HG03469 (cell line): ENCODE measurements around the gene HOXB6.

Source experiments
- ATAC-seq: cut with Tn5 transposase; IDR thresholded peaks from one replicate; pipeline ENCODE4 v1.9.1; 2021; ENCODE audit warnings: mild to moderate bottlenecking, moderate library complexity, moderate number of reproducible peaks; ENCODE audit not compliant: unreplicated experiment

Gene HOXB6

GRCh38 chr17:48556229-48556575, 48.6 kb downstream of the HOXB6 start:
- ATAC-seq = no peak

DNA sequence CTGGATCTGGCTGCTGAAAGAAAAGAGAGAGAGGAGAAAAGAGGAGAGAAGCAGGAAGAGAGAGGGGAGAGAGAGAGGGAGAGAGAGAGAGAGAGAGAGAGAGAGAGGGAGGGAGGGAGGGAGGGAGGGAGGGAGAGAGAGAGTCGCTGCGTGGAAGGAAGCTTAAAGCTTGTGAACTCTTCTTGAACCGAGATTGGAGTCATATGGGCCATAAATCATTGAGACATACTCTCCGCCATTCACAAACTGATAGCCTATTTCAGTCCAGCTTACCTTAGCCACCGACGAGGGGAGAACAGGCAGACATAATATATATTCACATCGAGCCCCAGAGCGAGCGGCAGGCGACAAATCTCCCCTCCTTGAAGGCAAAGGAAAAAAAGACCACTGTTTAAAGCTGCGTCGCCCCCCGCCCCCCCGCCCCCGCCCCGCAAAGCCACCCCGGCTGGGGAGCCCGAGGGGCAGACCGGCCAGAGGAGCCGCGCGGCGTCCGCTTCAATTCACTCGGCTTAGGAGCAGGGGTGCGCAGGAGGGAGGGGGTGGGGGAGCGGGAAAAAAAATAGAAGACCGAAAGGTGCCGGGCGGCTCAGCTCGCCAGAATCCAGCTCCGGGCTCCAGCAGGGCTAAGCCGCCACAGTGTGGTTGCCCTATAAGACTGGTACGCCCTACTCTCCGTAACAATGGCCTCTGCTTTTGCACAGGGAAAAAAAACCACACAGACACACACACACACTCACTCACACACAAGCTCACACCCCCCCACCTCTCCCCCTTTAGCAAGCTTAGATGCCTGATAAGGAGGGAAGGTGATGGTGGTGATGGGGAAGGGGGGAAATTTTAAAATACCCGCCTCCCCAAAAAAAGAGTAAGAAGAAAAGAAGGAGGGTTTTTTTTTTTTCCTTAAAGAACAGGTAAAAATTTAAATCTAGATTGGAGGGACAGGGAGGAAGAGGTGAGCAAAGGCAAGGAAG, 49.2 kb downstream of the HOXB6 start:
- ATAC-seq = no peak

DNA sequence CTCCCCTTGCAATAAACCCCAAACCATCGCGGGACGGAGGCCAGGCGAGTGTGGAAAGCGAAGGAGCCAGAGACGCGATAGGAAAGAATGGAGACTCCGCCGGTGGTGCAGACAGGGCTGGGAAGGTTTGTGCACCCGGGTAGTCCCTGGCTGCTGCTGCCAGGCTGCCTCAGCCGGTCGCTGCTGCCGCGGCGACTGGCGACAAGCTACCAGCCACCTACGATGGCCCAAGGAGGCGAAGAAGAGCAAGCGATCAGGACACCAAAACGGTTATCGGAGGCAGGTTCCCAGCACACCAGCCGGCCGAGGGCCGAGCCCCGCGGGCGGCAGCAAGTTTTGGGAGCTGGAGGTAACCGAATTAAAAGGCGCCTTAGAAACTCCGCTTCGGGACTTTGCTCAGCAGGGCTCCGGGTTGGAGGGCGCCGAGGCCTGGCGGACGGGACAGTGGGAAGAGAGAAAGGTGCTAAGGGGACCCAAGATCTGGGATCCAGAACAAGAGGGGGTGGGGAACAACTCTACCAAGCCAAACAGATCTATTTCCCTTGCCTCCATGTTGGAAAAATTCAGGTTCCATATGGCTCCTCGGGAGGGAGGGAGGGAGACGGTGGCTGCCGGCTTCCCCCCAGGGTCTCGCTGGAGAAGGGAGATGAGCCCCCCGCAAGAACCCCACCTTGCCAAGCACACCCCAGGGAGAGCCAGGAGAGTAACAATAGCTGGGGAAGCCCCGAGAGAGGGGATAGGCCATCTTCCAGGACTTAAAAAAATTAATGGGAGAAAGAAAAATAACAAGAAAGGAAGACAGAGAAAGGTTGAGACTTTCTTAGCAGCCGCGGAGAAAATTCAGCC, 50.2 kb downstream of the HOXB6 start:
- ATAC-seq = no peak

- no peak for ATAC-seq
These were observed 51.0 kb downstream of the HOXB6 start for GRCh38 chr17:48553826-48554225.

DNA sequence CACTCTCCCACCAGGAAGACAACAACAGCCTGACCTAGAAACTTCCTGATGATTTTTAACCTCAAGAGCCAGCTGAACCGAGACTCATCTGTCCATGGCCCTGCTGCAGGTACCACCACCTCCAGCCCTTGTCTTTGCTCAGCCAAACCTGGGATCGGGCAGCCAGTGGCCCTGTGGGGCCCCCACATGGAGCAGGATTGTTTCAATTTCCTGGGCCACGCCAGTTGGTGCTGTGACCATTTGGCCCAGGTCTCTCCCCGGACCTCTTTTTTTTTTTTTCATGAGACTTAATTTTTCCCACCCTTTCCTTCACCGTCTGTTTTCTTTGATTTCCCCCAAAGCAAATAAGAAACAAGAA, 51.6 kb downstream of the HOXB6 start:
- no peak for ATAC-seq

DNA sequence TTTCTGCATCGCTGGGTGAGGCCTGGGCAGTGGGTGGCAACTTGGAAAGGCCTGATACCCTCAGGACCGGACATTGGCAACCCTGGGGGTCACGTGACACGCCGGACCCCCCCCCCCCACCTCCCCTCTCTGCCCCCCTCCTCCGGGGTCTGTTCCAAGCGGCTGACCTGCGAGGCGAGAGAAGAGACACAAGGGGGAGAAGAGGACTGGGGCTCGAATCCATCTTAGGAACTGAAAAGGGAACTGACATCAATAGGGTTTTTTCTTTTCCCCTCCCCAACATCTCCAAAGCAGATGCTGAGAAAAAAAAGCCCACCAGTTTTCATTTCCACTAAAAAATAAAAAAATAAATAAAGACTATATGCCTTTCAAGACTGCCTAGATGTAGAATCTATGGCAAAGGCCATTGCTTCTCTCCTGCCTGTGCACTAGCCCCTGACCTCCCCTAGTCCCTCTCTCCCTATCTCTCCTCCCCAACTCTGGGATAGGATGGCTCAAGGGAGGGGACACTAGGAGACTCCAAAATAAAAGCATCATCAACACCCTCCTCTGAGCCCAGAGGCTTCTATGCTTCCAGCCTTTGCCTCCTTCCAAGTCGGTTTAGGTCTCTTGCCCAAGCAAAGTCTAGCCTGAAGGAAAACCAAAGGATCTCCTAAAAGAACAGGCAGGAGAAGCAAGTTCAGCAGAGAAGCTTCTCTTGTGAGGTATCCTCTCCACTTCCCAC, 52.2 kb downstream of the HOXB6 start:
- no peak for ATAC-seq

DNA sequence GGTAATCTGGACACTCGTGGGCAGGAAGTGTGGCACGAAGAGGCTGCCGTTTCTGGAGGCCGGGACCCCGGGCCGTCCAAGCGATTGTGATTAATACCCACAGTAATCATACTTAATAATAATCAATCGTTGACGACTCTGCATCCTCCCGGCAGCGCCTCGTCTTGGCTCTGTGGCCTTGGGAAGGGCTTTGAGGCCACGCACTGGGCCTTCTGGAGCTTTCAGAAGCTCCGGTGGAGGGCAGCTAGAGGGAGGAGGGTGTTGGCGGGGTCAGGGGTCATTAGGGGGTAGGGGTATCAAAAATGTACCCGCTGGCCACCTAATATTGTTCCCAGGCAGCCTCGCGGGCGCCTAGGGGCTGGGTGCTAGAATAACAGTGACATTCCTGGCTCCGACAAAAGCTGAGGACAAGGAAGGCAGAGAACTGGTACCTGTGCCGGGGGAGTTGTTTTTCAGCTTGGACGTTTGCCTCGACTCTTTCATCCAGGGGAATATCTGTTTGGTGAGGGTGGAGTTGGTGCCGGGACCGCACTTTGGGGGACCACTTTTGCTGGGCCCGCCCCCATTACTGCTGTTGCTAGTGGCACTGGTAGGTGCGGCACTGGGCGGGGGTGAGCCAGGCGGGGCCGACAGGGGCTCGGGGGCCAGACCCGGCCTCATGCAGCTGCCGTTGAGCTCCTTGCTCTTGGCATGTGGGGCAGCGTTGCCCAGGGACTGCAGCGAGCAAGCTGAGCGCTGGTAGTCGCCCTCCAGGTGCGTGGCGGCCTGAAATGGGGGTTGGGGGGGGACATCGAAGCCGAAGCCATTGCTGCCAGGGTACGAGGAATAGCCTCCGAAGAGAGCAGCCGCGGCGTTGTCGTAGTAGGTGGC, 53.0 kb downstream of the HOXB6 start:
- no peak for ATAC-seq

GRCh38 chr17:48551214-48551555, 53.6 kb downstream of the HOXB6 start:
- no peak for ATAC-seq

- no peak for ATAC-seq
These were observed 54.1 kb downstream of the HOXB6 start for GRCh38 chr17:48550502-48551213.

GRCh38 chr17:48549914-48550501, 54.8 kb downstream of the HOXB6 start:
- ATAC-seq = no peak

DNA sequence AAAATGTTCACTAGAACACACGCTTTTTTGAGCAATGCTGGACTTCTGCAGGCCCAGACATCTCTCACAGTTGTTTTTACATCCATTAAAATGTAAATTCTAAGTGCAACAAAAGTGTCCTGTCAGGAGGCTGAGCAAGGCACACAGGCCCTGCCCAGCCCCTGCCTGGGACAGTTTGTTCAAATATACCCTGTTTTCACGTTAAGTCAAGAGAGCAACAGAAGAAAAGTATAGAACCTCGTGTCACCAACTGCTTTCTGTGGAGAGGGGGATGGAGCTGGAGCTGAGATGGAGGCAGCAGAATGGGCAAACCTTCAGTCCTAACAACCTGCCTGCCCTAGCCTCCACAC, 55.5 kb downstream of the HOXB6 start:
- ATAC-seq = no peak

DNA sequence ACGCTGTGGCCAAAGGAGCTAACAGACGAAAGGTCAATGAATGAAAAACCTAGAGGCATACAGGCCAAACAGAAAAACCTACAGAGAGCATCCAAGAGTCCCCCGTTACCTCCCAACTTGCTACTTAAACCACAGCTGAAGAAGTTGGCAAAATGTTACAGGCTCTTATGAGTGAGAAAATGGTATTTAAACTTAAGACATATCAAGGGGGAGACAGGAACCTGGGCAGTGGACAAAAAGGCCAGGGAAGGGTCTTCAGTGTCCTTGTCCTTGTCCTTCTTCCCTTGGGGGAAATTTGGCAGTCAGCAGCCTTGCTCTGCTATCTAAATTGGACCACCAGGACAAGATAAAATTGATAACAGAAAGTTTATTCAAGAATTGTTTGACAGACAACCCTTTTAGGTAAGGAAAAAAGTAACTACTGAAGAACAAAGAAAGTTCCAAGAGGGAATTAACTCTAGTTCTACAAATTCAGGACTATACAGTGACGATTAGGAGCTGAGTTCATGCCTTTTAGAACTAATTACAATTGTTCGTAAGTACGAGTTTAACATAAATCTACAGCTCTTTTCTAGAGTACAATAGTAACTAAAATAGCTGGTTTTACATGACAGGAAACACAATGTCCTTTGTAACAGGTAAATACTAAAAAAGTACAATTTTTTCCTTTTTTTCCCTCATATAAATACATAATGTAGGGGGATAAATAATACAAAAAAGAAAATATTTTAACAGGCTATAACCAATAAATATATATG, 56.1 kb downstream of the HOXB6 start:
- no peak for ATAC-seq

DNA sequence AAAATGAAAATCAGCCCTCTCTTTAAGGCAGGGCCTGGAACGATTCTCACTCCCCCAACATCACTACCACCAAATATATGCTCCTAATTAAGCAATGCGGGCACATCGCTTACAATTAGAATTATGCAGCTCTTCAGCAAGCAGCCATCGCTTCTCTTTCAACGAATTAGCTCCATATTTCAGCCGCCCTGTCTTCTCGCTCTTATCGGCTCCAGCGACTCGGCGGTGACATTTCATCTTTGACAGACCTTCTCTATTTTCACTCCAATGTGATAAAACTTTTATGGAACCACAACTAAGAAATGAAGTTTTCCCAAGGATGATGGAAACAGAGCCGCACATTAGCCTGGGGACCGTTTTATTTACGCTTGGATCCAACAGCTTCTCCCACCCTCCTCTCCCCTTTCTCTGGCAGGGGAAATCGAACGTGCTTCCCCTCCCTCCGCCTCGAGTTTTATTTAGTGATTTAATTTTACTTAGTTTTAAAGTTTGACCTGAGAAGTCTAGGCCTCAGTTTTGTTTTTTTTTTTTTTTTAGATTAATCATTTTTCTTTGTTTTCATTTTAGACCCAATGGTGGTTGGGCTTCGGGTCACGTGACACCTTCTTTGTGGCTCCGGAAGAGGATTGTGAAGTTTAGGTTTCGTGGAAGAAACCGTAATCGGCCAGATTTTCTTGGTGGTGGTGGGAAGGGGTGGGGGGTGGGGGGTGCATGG, 56.8 kb downstream of the HOXB6 start:
- no peak for ATAC-seq

GRCh38 chr17:48546924-48547807, 57.6 kb downstream of the HOXB6 start:
- ATAC-seq = no peak

DNA sequence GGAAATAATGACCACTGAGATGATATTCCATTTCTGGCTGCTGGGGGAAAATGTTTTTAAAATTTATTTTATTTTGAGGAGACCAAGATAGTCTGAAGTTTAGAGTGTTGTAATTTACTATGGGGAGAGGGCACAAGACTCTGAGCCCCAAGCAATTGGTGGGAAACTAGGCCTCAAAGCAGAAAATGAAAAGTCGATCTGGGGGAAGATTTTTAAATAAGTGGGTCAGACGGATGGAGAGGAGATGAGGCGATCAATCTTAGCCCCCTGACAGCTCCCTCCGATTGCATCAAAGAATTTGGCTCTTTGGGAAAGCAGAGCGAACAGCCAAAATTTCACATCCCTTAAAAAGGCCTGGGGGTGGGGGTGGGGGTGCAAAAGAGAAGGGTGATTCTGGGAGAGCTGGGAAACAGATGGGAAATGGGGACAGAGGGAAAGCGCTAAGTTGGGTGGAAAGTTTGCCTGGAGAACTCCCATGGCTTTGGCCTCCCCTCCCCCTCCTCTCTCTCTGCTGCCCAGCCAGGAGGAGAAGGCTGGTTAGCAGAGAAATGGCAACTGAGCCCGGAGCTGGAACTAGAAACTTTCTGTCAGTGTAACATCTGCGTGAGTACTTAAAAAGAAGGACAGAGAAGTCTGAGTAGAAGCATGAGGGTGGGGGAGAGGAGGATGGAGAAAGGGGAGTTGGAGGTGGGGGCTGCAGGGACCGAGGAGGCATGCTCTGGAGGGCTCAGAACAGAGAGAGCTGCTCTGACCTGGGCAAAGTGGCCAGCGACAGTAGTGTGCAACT, 58.5 kb downstream of the HOXB6 start:
- ATAC-seq = no peak
